ENCODE results near the gene PLCB2.

The PLCB2 gene

GRCh38 chr15:40248006-40248783, 59.5 kb downstream of the PLCB2 start:
- no peak for DNase-seq

- DNase-seq: no peak
These were observed 60.2 kb downstream of the PLCB2 start for GRCh38 chr15:40247406-40247971.

GRCh38 chr15:40246496-40247280, 61.0 kb downstream of the PLCB2 start:
- DNase-seq: no peak

GRCh38 chr15:40245666-40246450, 61.9 kb downstream of the PLCB2 start:
- no peak for DNase-seq

- DNase-seq: no peak
These were observed 62.7 kb downstream of the PLCB2 start for GRCh38 chr15:40244961-40245523.

- DNase-seq: no peak
These were observed 64.5 kb downstream of the PLCB2 start for GRCh38 chr15:40243126-40243810.

GRCh38 chr15:40242601-40243000, 65.1 kb downstream of the PLCB2 start:
- DNase-seq: no peak

- no peak for DNase-seq
These were observed 65.5 kb downstream of the PLCB2 start for GRCh38 chr15:40242213-40242599.

GRCh38 chr15:40241269-40242212, 66.2 kb downstream of the PLCB2 start:
- DNase-seq: no peak

GRCh38 chr15:40240619-40241221, 67.0 kb downstream of the PLCB2 start:
- DNase-seq: no peak

GRCh38 chr15:40239693-40240618, 67.8 kb downstream of the PLCB2 start:
- DNase-seq: no peak

- no peak for DNase-seq
These were observed 68.4 kb downstream of the PLCB2 start for GRCh38 chr15:40239404-40239692.

GRCh38 chr15:40238532-40239403, 69.0 kb downstream of the PLCB2 start, which contains the start of gene PAK6:
PAK6 (plus strand) TSS chr15:40239063; CDS start chr15:40264786, 25,723 bp downstream.
- peak; percentile 67 for DNase-seq

Measured in T1000 (cell line).